HG03571 (cell line): ENCODE data around the gene RNF6.
A peak's percentile ranks its signal among the peaks of the same experiment; 100 is the strongest.

Experiments
- ATAC-seq: cut with Tn5 transposase; IDR thresholded peaks from one replicate; pipeline ENCODE4 v1.9.1; 2021; ENCODE audit not compliant: unreplicated experiment

Gene RNF6

GRCh38 chr13:26227166-26227971 is 5.3 kb upstream of the RNF6 start:
- no peak for ATAC-seq

DNA sequence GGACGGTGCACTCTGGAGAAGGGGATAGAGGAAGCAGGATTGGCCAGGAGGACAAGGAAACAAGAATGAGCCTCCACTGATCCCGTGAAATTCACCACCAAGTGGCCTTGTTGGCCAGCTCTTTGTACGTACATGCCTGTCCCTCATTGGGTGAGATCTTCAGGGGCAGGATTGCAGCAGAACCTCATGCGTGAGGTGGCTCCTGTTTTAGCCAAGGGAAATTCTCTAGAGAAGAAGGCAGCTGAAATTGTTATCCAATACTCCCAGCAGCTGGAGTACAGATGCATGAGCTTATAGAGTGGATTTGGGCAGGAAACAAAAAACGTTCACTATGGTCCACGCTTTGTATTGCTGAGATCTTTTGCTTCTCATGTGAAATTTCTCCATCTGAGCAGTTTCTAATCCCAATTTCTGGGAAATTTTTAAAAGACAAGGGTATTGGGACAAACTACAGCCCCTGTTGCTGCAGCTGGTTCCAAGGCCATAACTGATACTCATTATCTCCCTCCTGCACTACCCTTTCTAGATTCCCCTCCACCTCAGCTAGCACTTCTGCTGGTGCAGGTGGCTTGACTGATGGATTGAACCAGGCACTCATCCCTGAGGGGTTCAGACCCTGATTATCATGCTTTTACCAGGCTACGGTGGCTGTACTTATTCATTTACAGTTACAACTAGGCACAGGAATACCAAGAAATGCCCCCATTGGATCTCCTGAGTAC is 3.9 kb upstream of the RNF6 start:
- no peak for ATAC-seq

- ATAC-seq: no peak
Measured at GRCh38 chr13:26222520-26223046, 469 bp upstream of the RNF6 start.

- peak; percentile 16 for ATAC-seq
Measured at GRCh38 chr13:26221399-26221720, 754 bp downstream of the RNF6 start.

GRCh38 chr13:26220575-26220974 is 1.5 kb downstream of the RNF6 start:
- no peak for ATAC-seq

DNA sequence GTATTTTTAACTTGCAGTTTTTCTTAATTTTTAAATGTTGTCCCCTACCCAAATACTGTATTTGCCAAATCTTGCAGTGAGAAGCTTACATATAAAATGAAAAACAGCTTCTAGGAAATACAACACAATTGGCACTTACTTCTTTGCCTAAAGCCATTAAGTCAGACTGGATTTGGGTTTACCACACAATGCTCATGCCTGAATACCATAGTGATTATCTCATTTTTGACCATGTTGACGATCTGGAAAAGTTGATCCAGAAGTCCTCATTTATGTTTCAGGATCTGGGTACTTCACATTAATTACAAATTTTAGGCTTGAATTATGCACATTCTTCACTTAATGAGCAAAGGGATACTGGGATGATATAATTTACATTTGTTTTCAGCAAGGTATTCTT is 2.4 kb downstream of the RNF6 start:
- no peak for ATAC-seq

DNA sequence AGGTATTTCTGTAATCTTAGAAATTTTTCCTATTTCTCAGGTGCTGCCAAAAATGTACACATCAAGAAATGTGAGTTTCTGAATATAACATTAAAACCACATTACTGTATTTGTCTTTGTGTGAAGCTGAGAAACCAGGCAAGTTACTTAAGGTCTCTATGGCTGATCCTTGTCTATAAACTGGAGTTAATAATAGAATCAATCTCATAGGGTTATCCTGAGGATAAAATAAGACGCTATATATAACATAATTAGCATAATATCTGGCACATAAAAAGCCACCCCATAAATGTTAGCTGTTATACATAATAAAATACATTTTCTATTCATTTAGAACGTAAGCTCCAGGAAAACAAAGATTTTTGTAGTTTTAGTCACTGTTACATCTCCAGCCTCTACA is 6.1 kb downstream of the RNF6 start:
- no peak for ATAC-seq

DNA sequence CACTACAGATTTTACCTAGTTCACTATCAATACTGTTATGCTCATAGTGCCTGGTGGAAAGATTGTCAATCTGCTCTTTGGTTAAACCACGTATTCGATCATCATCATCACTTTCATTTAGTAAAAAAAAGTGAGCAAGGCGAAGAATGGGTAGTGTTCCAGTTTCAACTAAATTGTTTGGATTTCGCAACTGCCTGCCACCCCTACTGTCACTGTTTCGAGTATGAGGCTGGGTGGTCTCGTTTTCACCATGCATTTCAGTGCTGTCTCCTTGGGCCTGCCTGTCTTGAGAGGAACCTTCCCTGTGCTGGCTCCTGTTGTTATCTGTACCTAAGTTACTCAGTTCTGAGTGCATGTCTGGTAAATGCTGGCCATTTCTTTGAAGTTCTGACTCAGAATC is 8.1 kb downstream of the RNF6 start:
- ATAC-seq: no peak

DNA sequence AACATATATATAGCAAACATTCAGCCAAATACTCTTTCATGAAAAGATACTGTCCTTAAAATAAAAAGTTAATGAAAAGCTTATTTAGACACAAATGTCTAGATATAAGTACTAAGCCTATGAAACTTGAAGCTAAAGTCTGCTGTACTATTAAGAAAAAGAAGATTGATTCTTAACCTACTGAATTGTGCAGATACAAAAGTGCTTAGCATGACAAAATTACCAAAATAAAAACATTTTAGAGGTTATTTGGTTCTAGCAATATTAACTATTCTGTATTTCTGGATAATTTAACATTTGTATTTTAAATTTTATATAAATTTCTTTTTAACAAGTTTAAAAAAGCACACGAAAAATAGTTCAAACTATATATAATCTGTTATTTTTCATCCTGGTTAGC is 8.8 kb downstream of the RNF6 start:
- no peak for ATAC-seq

DNA sequence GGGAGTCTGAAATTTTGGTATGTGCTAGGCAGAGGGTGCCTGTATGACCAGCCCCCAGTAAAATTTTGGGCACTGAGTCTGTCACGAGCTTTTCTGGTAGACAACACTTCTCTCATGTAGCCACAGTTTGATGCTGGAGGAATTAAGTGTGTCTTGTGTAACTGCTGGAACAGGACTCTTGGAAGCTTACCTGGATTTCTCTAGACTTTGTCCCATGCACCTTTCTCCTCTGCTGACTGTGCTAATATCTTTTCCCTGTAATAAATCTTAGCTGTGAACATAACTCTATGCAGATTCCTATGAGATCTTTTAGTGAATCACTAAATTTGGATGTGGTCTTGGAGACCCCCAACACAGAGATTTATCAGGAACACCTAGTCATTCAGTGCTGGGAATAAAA is 13.8 kb downstream of the RNF6 start:
- ATAC-seq: no peak

DNA sequence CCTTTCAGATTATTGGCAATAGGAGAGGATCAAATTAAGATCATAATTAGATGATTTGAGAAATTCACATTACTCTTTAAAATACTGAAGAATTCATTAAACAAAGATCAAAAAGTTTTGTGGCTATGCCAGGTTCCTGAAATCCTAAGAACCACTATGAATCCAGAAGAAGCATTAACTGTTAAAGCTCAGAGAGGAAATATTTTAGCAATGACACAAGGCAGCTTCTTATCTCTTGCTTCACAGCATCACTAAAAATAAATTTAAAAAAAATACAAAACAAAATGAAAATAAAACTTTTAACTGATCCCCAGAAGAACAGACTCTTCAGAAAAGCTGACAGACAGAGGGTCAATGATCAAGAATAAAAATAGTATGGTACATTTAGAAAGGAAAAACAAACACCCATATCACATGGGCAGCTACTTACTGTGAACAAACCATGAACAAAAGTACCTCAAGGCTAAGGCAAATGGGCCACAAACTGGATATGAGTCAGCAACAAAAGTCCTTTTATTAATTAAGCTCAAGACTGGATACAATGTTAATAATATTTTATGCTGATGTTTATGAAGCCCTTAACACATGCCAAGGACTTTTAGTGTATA is 19.6 kb downstream of the RNF6 start:
- no peak for ATAC-seq

- ATAC-seq: no peak
Measured at GRCh38 chr13:26200811-26201210, 21.3 kb downstream of the RNF6 start.

DNA sequence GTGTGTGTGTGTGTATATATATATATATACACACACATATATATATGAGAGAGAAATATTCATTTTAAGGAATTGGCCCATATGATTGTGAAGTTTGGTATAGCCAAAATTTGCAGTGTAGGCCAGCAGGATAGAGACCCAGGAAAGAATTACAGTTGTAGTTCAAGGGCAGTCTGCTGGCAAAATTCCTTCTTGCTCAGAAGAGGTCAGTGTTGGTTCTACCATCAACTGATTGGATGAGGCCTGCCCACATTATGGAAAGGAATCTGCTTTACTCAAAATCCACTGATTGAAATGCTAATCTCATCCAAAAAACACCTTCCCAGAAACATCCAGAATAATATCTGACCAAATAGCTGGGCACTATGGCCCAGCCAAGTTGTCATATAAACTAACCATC is 24.0 kb downstream of the RNF6 start:
- ATAC-seq: no peak

GRCh38 chr13:26197298-26197697 is 24.8 kb downstream of the RNF6 start:
- ATAC-seq: no peak

DNA sequence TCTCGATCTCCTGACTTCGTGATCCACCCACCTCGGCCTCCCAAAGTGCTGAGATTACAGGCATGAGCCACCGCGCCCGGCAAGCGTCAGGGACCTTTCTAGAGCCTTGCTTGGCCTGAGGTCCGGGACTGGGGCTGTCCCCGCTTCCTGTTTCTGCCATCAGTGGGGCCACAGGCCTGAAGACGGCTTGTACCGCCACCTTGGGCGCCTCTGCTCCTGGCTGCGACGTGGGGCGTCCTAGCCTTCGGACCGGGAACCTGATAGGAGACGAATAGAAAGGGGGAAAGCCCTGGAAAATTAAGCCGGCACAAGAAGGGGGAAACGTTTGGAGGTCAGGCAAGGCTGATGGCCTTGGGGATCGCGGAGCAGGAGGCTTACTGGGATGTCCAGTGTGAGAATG is 35.1 kb downstream of the RNF6 start:
- no peak for ATAC-seq

- ATAC-seq: peak; percentile 81
Measured at GRCh38 chr13:26186118-26186870, 35.8 kb downstream of the RNF6 start.

DNA sequence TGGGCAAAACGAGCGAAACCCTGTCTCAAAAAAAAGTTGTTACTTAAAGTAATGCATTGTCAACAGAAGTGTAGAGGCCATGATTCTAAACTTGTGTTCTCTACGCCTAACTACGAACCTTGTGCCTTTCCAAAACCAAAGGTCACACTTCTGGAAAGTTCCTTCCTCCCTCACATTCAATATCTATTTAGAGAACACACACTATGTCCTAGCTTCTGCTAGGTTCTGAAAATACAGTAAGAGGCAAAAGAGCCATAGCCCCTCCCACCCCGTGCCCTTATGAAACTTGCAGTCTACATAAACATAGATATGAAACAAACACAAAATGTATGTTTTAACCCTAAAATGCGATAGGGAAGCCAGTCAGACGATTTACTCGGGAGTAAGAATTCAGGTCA is 36.4 kb downstream of the RNF6 start:
- no peak for ATAC-seq

GRCh38 chr13:26184791-26185250 is 37.3 kb downstream of the RNF6 start:
- peak; percentile 46 for ATAC-seq

GRCh38 chr13:26183416-26183815 is 38.7 kb downstream of the RNF6 start:
- no peak for ATAC-seq

GRCh38 chr13:26179344-26179743 is 42.8 kb downstream of the RNF6 start:
- no peak for ATAC-seq

DNA sequence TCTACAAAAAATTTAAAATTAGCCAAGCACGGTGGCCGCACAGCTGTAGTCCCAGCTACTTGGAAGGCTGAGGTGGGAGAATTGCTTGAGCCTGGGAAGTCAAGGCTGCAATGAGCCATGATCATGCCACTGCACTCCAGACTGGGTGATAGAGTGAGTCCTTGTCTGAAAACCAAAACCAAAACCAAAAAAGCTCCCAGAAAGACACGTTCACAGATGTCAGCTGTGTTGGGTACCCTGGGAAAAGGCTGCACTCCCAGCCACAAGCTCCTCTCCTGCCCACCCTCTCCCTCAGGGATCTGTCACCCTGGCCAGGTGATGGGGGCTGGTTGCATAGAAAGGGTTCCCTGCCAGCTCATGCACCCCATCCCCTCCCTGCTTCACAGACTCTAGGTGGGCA is 53.3 kb downstream of the RNF6 start:
- no peak for ATAC-seq
